H9 (cell line): Measurements from ENCODE around the gene DYNC1H1. TPM values are rescaled to one million over a fixed set of nuclear protein-coding genes. Genes with fewer than 3 reads are reported as not detected.

Source experiments
- DNase-seq: peaks from one replicate; pipeline ENCODE4 v3.0.0-alpha.2; 2017
- H2AFZ ChIP-seq: one replicate; pipeline ENCODE4 v1.6.1; 2013; ENCODE audit warnings: mild to moderate bottlenecking, low read length, control low read depth, moderate library complexity
- H2AK5ac ChIP-seq: 2 replicates; pipeline ENCODE4 v1.6.1; 2013; ENCODE audit warnings: low read length, control low read depth, mixed read lengths; ENCODE audit not compliant: insufficient read length
- H2BK120ac ChIP-seq: one replicate; pipeline ENCODE4 v1.6.1; 2013; ENCODE audit warnings: low read depth, mild to moderate bottlenecking, low read length, control low read depth, inconsistent platforms; ENCODE audit not compliant: poor library complexity, severe bottlenecking
- H2BK12ac ChIP-seq: 2 replicates; pipeline ENCODE4 v1.6.1; 2013; ENCODE audit warnings: low read length, control low read depth, mixed read lengths, low read depth; ENCODE audit not compliant: insufficient read length
- H2BK15ac ChIP-seq: 2 replicates; pipeline ENCODE4 v1.6.1; 2013; ENCODE audit warnings: low read depth, low read length, control low read depth
- H2BK20ac ChIP-seq: one replicate; pipeline ENCODE4 v1.6.1; 2013; ENCODE audit warnings: low read depth, mild to moderate bottlenecking, low read length, control low read depth, inconsistent platforms; ENCODE audit not compliant: poor library complexity, severe bottlenecking
- H2BK5ac ChIP-seq: 2 replicates; pipeline ENCODE4 v1.6.1; 2013; ENCODE audit warnings: low read length, control low read depth, mixed read lengths; ENCODE audit not compliant: insufficient read length
- H3K14ac ChIP-seq: 2 replicates; pipeline ENCODE4 v1.6.1; 2013; ENCODE audit warnings: low read length, control low read depth; ENCODE audit not compliant: insufficient read depth
- H3K18ac ChIP-seq: 2 replicates; pipeline ENCODE4 v1.6.1; 2013; ENCODE audit warnings: low read depth, mild to moderate bottlenecking, mixed read lengths, low read length, control low read depth; ENCODE audit not compliant: insufficient read length
- H3K23ac ChIP-seq: 2 replicates; pipeline ENCODE4 v1.6.1; 2013; ENCODE audit warnings: low read length, control low read depth, mixed read lengths, low read depth; ENCODE audit not compliant: insufficient read length
- H3K23me2 ChIP-seq: 2 replicates; pipeline ENCODE4 v1.6.1; 2013; ENCODE audit warnings: low read depth, mild to moderate bottlenecking, mixed read lengths, low read length, control low read depth; ENCODE audit not compliant: insufficient read length, poor library complexity, severe bottlenecking
- H3K27ac ChIP-seq: 2 replicates; pipeline ENCODE4 v1.5.1; 2013; ENCODE audit warnings: low read length, control low read depth, mixed read lengths, low read depth; ENCODE audit not compliant: insufficient read length
- H3K27me3 ChIP-seq: 2 replicates; pipeline ENCODE4 v1.6.1; 2013; ENCODE audit warnings: low read length, control low read depth, inconsistent platforms; ENCODE audit not compliant: insufficient read depth
- H3K4ac ChIP-seq: 2 replicates; pipeline ENCODE4 v1.6.1; 2013; ENCODE audit warnings: low read depth, mild to moderate bottlenecking, control low read depth, inconsistent platforms, low read length, moderate library complexity
- H3K4me1 ChIP-seq: 2 replicates; pipeline ENCODE4 v1.6.1; 2013; ENCODE audit warnings: low read length, control low read depth, inconsistent platforms; ENCODE audit not compliant: insufficient read depth
- H3K4me2 ChIP-seq: 2 replicates; pipeline ENCODE4 v1.6.1; 2013; ENCODE audit warnings: low read length, control low read depth, mixed read lengths; ENCODE audit not compliant: insufficient read length, insufficient read depth
- H3K56ac ChIP-seq: 2 replicates; pipeline ENCODE4 v1.6.1; 2013; ENCODE audit warnings: low read depth, mild to moderate bottlenecking, mixed read lengths, low read length, control low read depth; ENCODE audit not compliant: insufficient read length
- H3K79me1 ChIP-seq: 2 replicates; pipeline ENCODE4 v1.6.1; 2013; ENCODE audit warnings: low read depth, mild to moderate bottlenecking, moderate library complexity, low read length, control low read depth, inconsistent platforms; ENCODE audit not compliant: insufficient read depth, poor library complexity, severe bottlenecking
- H3K79me2 ChIP-seq: 2 replicates; pipeline ENCODE4 v1.6.1; 2013; ENCODE audit warnings: low read length, control low read depth, inconsistent platforms; ENCODE audit not compliant: insufficient read depth
- H3K9ac ChIP-seq: 2 replicates; pipeline ENCODE4 v1.6.1; 2013; ENCODE audit warnings: low read length, control low read depth, mixed read lengths; ENCODE audit not compliant: insufficient read length; ENCODE audit errors: extremely low read depth
- H3K9me3 ChIP-seq: one replicate; pipeline ENCODE4 v1.6.1; 2013; ENCODE audit warnings: low read depth, low read length, inconsistent platforms; ENCODE audit not compliant: control insufficient read depth
- H3T11ph ChIP-seq: one replicate; pipeline ENCODE4 v1.6.1; 2013; ENCODE audit warnings: mild to moderate bottlenecking, low read length, control low read depth, inconsistent platforms
- H4K20me1 ChIP-seq: one replicate; pipeline ENCODE4 v1.6.1; 2013; ENCODE audit not compliant: control insufficient read depth, insufficient read length, insufficient read depth
- H4K5ac ChIP-seq: 2 replicates; pipeline ENCODE4 v1.6.1; 2013; ENCODE audit warnings: low read depth, mild to moderate bottlenecking, mixed read lengths, low read length, control low read depth; ENCODE audit not compliant: insufficient read length
- H4K8ac ChIP-seq: replicated peaks from 2 replicates; pipeline ENCODE4 v1.6.1; 2013; ENCODE audit warnings: low read length, control low read depth, mixed read lengths, low read depth; ENCODE audit not compliant: insufficient read length
- H4K91ac ChIP-seq: 2 replicates; pipeline ENCODE4 v1.6.1; 2013; ENCODE audit warnings: low read depth, mild to moderate bottlenecking, moderate library complexity, mixed read lengths, low read length, control low read depth; ENCODE audit not compliant: insufficient read length
- H3K27ac Mint-ChIP-seq, 3 experiments: 2 replicates in 2 of 3; 3 replicates in 1 of 3; pipeline ENCODE4 v1.8.0; 2020 to 2021; ENCODE audit warnings: mixed read lengths in 3 of 3, mild to moderate bottlenecking in 1 of 3, moderate library complexity in 1 of 3
- H3K27me3 Mint-ChIP-seq: 2 replicates; pipeline ENCODE4 v1.8.0; 2021; ENCODE audit warnings: low read depth, mild to moderate bottlenecking, moderate library complexity, mixed read lengths
- H3K36me3 Mint-ChIP-seq, 3 experiments: 2 replicates in 2 of 3; 3 replicates in 1 of 3; pipeline ENCODE4 v1.8.0; 2020 to 2021; ENCODE audit warnings: low read depth in 3 of 3, mixed read lengths in 3 of 3; ENCODE audit not compliant: insufficient read depth in 1 of 3
- H3K4me1 Mint-ChIP-seq, 2 experiments: 2 replicates each; pipeline ENCODE4 v1.8.0; 2020; ENCODE audit warnings: mixed read lengths in 2 of 2
- H3K4me3 Mint-ChIP-seq, 2 experiments: 2 replicates in 1 of 2; 3 replicates in 1 of 2; pipeline ENCODE4 v1.8.0; 2020 to 2021; ENCODE audit warnings: mild to moderate bottlenecking in 2 of 2, mixed read lengths in 2 of 2, moderate library complexity in 1 of 2
- H3K9me3 Mint-ChIP-seq, 2 experiments: 2 replicates in 1 of 2; 3 replicates in 1 of 2; pipeline ENCODE4 v1.8.0; 2020; ENCODE audit warnings: mild to moderate bottlenecking in 2 of 2, mixed read lengths in 2 of 2, moderate library complexity in 1 of 2
- CTCF ChIP-seq: fragments of 200-600 bp; sonication (generic); conservative IDR thresholded peaks from 3 replicates; pipeline ENCODE4 v1.8.0; 2021; ENCODE audit warnings: antibody characterized with exemption, mild to moderate bottlenecking
- WGBS: extraction: QIAGEN DNeasy Blood & Tissue Kit; methylation state at CpG from one replicate; pipeline ENCODE4 v1.1.7; 2013; ENCODE audit warnings: missing lambda C conversion rate, low lambda C conversion rate, mixed read lengths; ENCODE audit not compliant: insufficient read length; ENCODE audit errors: extremely low coverage; 5-methylcytosine and 5-hydroxymethylcytosine counted together
- total RNA-seq: library from RNA; stranded (reverse); gene quantifications from 2 replicates; pipeline ENCODE4 v1.2.1, GENCODE V29; 2021

DYNC1H1 gene
- total RNA-seq, 1 experiment from 2014 or later: 359 TPM

GRCh38 chr14:102085948-102086708 is 121.8 kb downstream of the DYNC1H1 start:
- Histone ChIP-seq H3K4me1 (no peaks in the 10 kb centered on the region), H4K5ac (no peak overlapping the region), H3K9me3 (no peaks in the 10 kb centered on the region), H4K8ac (no peak overlapping the region), H3K79me1 (no peaks in the 10 kb centered on the region), H3K56ac (no peak overlapping the region), H3K9ac (peak overlapping the region; percentile 85), H3K23ac (no peak overlapping the region), H2BK15ac (no peak overlapping the region), H4K91ac (no peak overlapping the region), H2BK120ac (no peak overlapping the region), H3K27me3 (no peaks in the 10 kb centered on the region), H3K27ac (no peak overlapping the region), H3K18ac (no peak overlapping the region), H4K20me1 (no peaks in the 10 kb centered on the region), H2BK5ac (no peak overlapping the region), H2AK5ac (no peak overlapping the region), H2BK12ac (no peak overlapping the region), H3K79me2 (peaks cover 9% of the 10 kb centered on the region; the same call in 1 of the 2 replicates), H3K4ac (no peak overlapping the region), H3T11ph (no peak overlapping the region), H2AFZ (no peak overlapping the region), H3K23me2 (peaks cover 8% of the 10 kb centered on the region), H2BK20ac (no peak overlapping the region), H3K14ac (peak overlapping the region; percentile 82; the same call in 1 of the 2 replicates), H3K4me2 (peak overlapping the region; percentile 70)
- peaks cover 49 to 57% (median 52%) of the 10 kb centered on the region in 3 experiments for H3K36me3 Mint-ChIP-seq
- peak overlapping the region; percentile 29 to 97 (median 92); a peak in 6 of 7 replicates for H3K27ac Mint-ChIP-seq
- peaks cover 4% of the 10 kb centered on the region for H3K27me3 Mint-ChIP-seq
- DNase-seq: no peak
- H3K4me1 Mint-ChIP-seq: peaks cover 43 to 52% of the 10 kb centered on the region in 2 experiments
- no peak for TF ChIP-seq CTCF
- H3K4me3 Mint-ChIP-seq: peak overlapping the region; percentile 95 to 96
- H3K9me3 Mint-ChIP-seq: no peaks in the 10 kb centered on the region; a peak in 2 of 5 replicates
- WGBS: no CpG with 5 or more reads among the region's 49 CpGs
